Naive thymus-derived CD4-positive, alpha-beta T cell (primary cell): ENCODE measurements around the gene GATM. TPM values are rescaled to one million over a fixed set of nuclear protein-coding genes. Genes with fewer than 3 reads are reported as not detected.

Experiments used
- ATAC-seq: fragments of 150-1000 bp; cut with Tn5 transposase; 2 replicates; pipeline ENCODE4 v1.10.0; 2021; ENCODE audit warnings: mild to moderate bottlenecking, moderate library complexity
- CTCF ChIA-PET: fragments of 350-600 bp; sonication (Branson Sonifier 250); formaldehyde crosslinking; loops from one replicate; lab custom pipeline; 2021; ENCODE audit warnings: antibody characterized with exemption; lab: Charles Lee
- POLR2A ChIA-PET: fragments of 350-600 bp; sonication (Branson Sonifier 250); formaldehyde crosslinking; loops from one replicate; lab custom pipeline; 2021; ENCODE audit warnings: antibody characterized with exemption, inconsistent platforms; lab: Charles Lee
- DNase-seq, 9 donors: peaks; one replicate each; pipeline versions ENCODE4 v3.0.0 to v3.0.0-alpha.2; 2020 to 2022; ENCODE audit warnings: mixed read lengths in 1 of 9
- H3K27ac ChIP-seq: one replicate; pipeline ENCODE4 v1.7.0; 2013; ENCODE audit warnings: mild to moderate bottlenecking, low read depth, low read length, moderate library complexity
- H3K27me3 ChIP-seq, 2 donors: one replicate each; pipeline ENCODE4 v1.7.0; 2013; ENCODE audit warnings: low read length in 2 of 2, mild to moderate bottlenecking in 2 of 2, moderate library complexity in 2 of 2; ENCODE audit not compliant: control insufficient read depth in 2 of 2, insufficient read depth in 2 of 2
- H3K36me3 ChIP-seq, 3 experiments: 1 replicate in 2 of 3; 2 replicates in 1 of 3; pipeline ENCODE4 v1.7.0; 2013; ENCODE audit warnings: low read length in 3 of 3, mild to moderate bottlenecking in 3 of 3, moderate library complexity in 1 of 3; ENCODE audit not compliant: insufficient read depth in 3 of 3, control insufficient read depth in 2 of 3
- H3K4me1 ChIP-seq, 2 donors: one replicate each; pipeline ENCODE4 v1.7.0; 2013; ENCODE audit warnings: low read length in 2 of 2, mild to moderate bottlenecking in 2 of 2, moderate library complexity in 1 of 2; ENCODE audit not compliant: control insufficient read depth in 2 of 2, insufficient read depth in 2 of 2
- H3K4me3 ChIP-seq: 2 replicates; pipeline ENCODE4 v1.7.0; 2013; ENCODE audit warnings: mild to moderate bottlenecking, low read length
- H3K9me3 ChIP-seq, 3 experiments: 1 replicate in 2 of 3; 2 replicates in 1 of 3; pipeline ENCODE4 v1.7.0; 2013; ENCODE audit warnings: low read length in 3 of 3; ENCODE audit not compliant: control insufficient read depth in 2 of 3
- H3K27ac Mint-ChIP-seq, 9 donors: one replicate each; pipeline ENCODE4 v1.8.0; 2020 to 2022; ENCODE audit warnings: mixed read lengths in 9 of 9, mild to moderate bottlenecking in 8 of 9, moderate library complexity in 5 of 9, inconsistent platforms in 2 of 9
- H3K27me3 Mint-ChIP-seq, 5 donors: one replicate each; pipeline ENCODE4 v1.8.0; 2021 to 2022; ENCODE audit warnings: mixed read lengths in 5 of 5, mild to moderate bottlenecking in 1 of 5
- H3K36me3 Mint-ChIP-seq, 5 donors: one replicate each; pipeline ENCODE4 v1.8.0; 2020 to 2022; ENCODE audit warnings: mixed read lengths in 5 of 5, mild to moderate bottlenecking in 3 of 5, inconsistent platforms in 1 of 5
- H3K4me1 Mint-ChIP-seq, 7 donors: one replicate each; pipeline ENCODE4 v1.8.0; 2020 to 2022; ENCODE audit warnings: mixed read lengths in 7 of 7, mild to moderate bottlenecking in 3 of 7, inconsistent platforms in 1 of 7
- H3K4me3 Mint-ChIP-seq, 10 donors: one replicate each; pipeline ENCODE4 v1.8.0; 2020 to 2022; ENCODE audit warnings: mild to moderate bottlenecking in 10 of 10, mixed read lengths in 10 of 10, moderate library complexity in 6 of 10, inconsistent platforms in 2 of 10
- H3K9me3 Mint-ChIP-seq, 11 donors: one replicate each; pipeline ENCODE4 v1.8.0; 2020 to 2022; ENCODE audit warnings: mixed read lengths in 11 of 11, mild to moderate bottlenecking in 4 of 11, inconsistent platforms in 1 of 11, moderate library complexity in 1 of 11
- intact Hi-C, 2 donors: fragments of 100-400 bp; cut with micrococcal nuclease; formaldehyde crosslinking; loops; one replicate each; pipeline ENCODE4 v1.15.1; 2023
- polyA plus RNA-seq, 2 donors: library from polyadenylated mRNA; unstranded; fragments of 300-500 nt; fragmentation: Illumina TruSeq; gene quantifications; one replicate each; pipeline ENCODE4 v1.2.3, GENCODE V29; 2021
- total RNA-seq, 6 experiments: library from RNA in 5 of 6; stranded (reverse) in 5 of 6; gene quantifications; 1 replicate in 5 of 6; 2 replicates in 1 of 6; pipeline ENCODE4 v1.2.3 and lab custom pipeline; 2021 to 2026

GATM gene
- total and polyA plus RNA-seq, 7 experiments from 2014 or later: 0.14 to 2.4 (median 1.1) TPM; not detected in 1

- Histone ChIP-seq H3K4me1 (peaks cover 6 to 15% of the 10 kb centered on the region in 2 donors), H3K27me3 (no peaks in the 10 kb centered on the region), H3K4me3 (no peak overlapping the region), H3K9me3 (no peaks in the 10 kb centered on the region), H3K27ac (no peak overlapping the region), H3K36me3 (peaks cover 14 to 51% (median 34%) of the 10 kb centered on the region in 3 experiments)
- Mint-ChIP-seq H3K9me3 (no peaks in the 10 kb centered on the region), H3K4me1 (peaks cover 20 to 32% (median 24%) of the 10 kb centered on the region in 7 donors), H3K27me3 (no peaks in the 10 kb centered on the region), H3K4me3 (peak overlapping the region in 4 of 10 donors; percentile 33 to 54 (median 42)), H3K27ac (peak overlapping the region in 8 of 9 donors; percentile 3 to 62 (median 32)), H3K36me3 (peaks cover 16 to 52% (median 39%) of the 10 kb centered on the region in 5 donors)
- POLR2A ChIA-PET: interaction anchor here (1.5 kb wide), 1 partner anchor 11 kb away, joined by 3 read pairs; no protein-coding TSS in a partner anchor
- CTCF ChIA-PET: interaction anchor here (0.5 to 3.8 kb wide), 2 partner anchors 16 to 206 kb away, joined by 3 to 18 read pairs; no protein-coding TSS in a partner anchor
- ATAC-seq (no peak), DNase-seq (peak in 1 of 9 donors; percentile 7)
- intact Hi-C loops: loop anchor here in 1 of 2 donors (1.0 kb wide), 1 partner anchor 12 kb away; a partner anchor contains a TSS
Observed at GRCh38 chr15:45414215-45414885, 36.0 kb upstream of the GATM start.

GRCh38 chr15:45409596-45409995 is 31.3 kb upstream of the GATM start:
- CTCF ChIA-PET: interaction anchor here (0.7 to 1.0 kb wide), 3 partner anchors 9 to 20 kb away, joined by 3 to 4 read pairs (median 3); no protein-coding TSS in a partner anchor
- H3K4me3 ChIP-seq: no peak overlapping the region
- intact Hi-C loops: no loop called here
- ATAC-seq: no peak
- H3K36me3 ChIP-seq: peaks cover 0 to 37% (median 21%) of the 10 kb centered on the region in 3 experiments
- peaks cover 4 to 18% of the 10 kb centered on the region in 2 donors for H3K4me1 ChIP-seq
- POLR2A ChIA-PET: interaction anchor here (1.2 kb wide), 1 partner anchor 209 kb away, joined by 3 read pairs; no protein-coding TSS in a partner anchor
- Mint-ChIP-seq H3K9me3 (no peaks in the 10 kb centered on the region), H3K27ac (peak overlapping the region in 1 of 9 donors; percentile 44), H3K4me1 (peaks cover 30 to 54% (median 47%) of the 10 kb centered on the region in 7 donors), H3K36me3 (peaks cover 6 to 48% (median 27%) of the 10 kb centered on the region in 5 donors), H3K27me3 (no peaks in the 10 kb centered on the region), H3K4me3 (no peak overlapping the region)
- no peaks in the 10 kb centered on the region for H3K9me3 ChIP-seq
- DNase-seq: no peak
- no peaks in the 10 kb centered on the region for H3K27me3 ChIP-seq
- no peak overlapping the region for H3K27ac ChIP-seq

GRCh38 chr15:45407786-45408185 is 29.4 kb upstream of the GATM start:
- H3K27me3 ChIP-seq: no peaks in the 10 kb centered on the region
- CTCF ChIA-PET: no interaction called here
- Mint-ChIP-seq H3K36me3 (peaks cover 6 to 35% (median 16%) of the 10 kb centered on the region in 5 donors), H3K27me3 (no peaks in the 10 kb centered on the region), H3K4me1 (peaks cover 13 to 45% (median 35%) of the 10 kb centered on the region in 7 donors), H3K9me3 (no peaks in the 10 kb centered on the region), H3K4me3 (no peak overlapping the region), H3K27ac (peak overlapping the region in 1 of 9 donors; percentile 36)
- H3K9me3 ChIP-seq: no peaks in the 10 kb centered on the region
- intact Hi-C loops: no loop called here
- no peak for DNase-seq
- H3K4me1 ChIP-seq: peaks cover 8 to 16% of the 10 kb centered on the region in 2 donors
- no peak overlapping the region for H3K27ac ChIP-seq
- H3K36me3 ChIP-seq: peaks cover 0 to 35% (median 21%) of the 10 kb centered on the region in 3 experiments
- ATAC-seq: no peak
- POLR2A ChIA-PET: no interaction called here
- H3K4me3 ChIP-seq: no peak overlapping the region

- Mint-ChIP-seq H3K9me3 (no peaks in the 10 kb centered on the region), H3K36me3 (peaks cover 0 to 16% (median 5%) of the 10 kb centered on the region in 5 donors), H3K27me3 (peaks cover 0 to 8% (median 0%) of the 10 kb centered on the region in 5 donors), H3K4me1 (peaks cover 18 to 44% (median 38%) of the 10 kb centered on the region in 7 donors), H3K4me3 (peak overlapping the region; percentile 88 to 99 (median 96)), H3K27ac (peak overlapping the region; percentile 59 to 94 (median 66))
- POLR2A ChIA-PET: interaction anchor here (0.8 to 3.0 kb wide), 13 partner anchors 11 to 1579 kb away, joined by 3 to 53 read pairs (median 7); partner anchors contain the start of genes BLOC1S6 and MFAP1
- Histone ChIP-seq H3K9me3 (no peaks in the 10 kb centered on the region), H3K27ac (peak overlapping the region; percentile 83), H3K4me1 (peaks cover 8 to 22% of the 10 kb centered on the region in 2 donors), H3K4me3 (peak overlapping the region; percentile 86), H3K27me3 (no peaks in the 10 kb centered on the region), H3K36me3 (peaks cover 0 to 19% (median 19%) of the 10 kb centered on the region in 3 experiments)
- intact Hi-C loops: loop anchor here (1.0 to 5.0 kb wide), 17 partner anchors 11 to 1578 kb away; partner anchors contain the start of genes BLOC1S6 (in 2 of the 2), GATM (in 2 of the 2), MFAP1 (in 1 of the 2) and SLC30A4 (in 1 of the 2)
- CTCF ChIA-PET: interaction anchor here (0.8 to 1.8 kb wide), 6 partner anchors 183 to 240 kb away, joined by 3 to 8 read pairs (median 3); partner anchors contain the start of gene BLOC1S6
- ATAC-seq (peak; percentile 3), DNase-seq (peak in 7 of 9 donors; percentile 8 to 59 (median 22))
Observed at GRCh38 chr15:45402955-45403877, 24.9 kb upstream of the GATM start.

- Histone ChIP-seq H3K27me3 (no peaks in the 10 kb centered on the region), H3K27ac (peak overlapping the region; percentile 83), H3K9me3 (no peaks in the 10 kb centered on the region), H3K4me1 (peaks cover 8 to 22% of the 10 kb centered on the region in 2 donors), H3K36me3 (peaks cover 0 to 17% (median 15%) of the 10 kb centered on the region in 3 experiments), H3K4me3 (peak overlapping the region; percentile 86)
- Mint-ChIP-seq H3K27ac (peak overlapping the region; percentile 91 to 98 (median 95)), H3K4me1 (peaks cover 18 to 40% (median 38%) of the 10 kb centered on the region in 7 donors), H3K27me3 (peaks cover 0 to 14% (median 0%) of the 10 kb centered on the region in 5 donors), H3K4me3 (peak overlapping the region; percentile 88 to 99 (median 96)), H3K36me3 (peaks cover 0 to 15% (median 5%) of the 10 kb centered on the region in 5 donors), H3K9me3 (no peaks in the 10 kb centered on the region)
- peak; percentile 84 to 98 (median 96) for DNase-seq
- CTCF ChIA-PET: interaction anchor here (0.9 to 1.8 kb wide), 9 partner anchors 124 to 239 kb away, joined by 3 to 8 read pairs (median 3); partner anchors contain the start of gene BLOC1S6
- POLR2A ChIA-PET: interaction anchor here (0.7 to 3.0 kb wide), 17 partner anchors 10 to 1578 kb away, joined by 3 to 53 read pairs (median 5); partner anchors contain the start of genes BLOC1S6 and MFAP1
- peak; percentile 96 for ATAC-seq
- intact Hi-C loops: loop anchor here (1.0 to 5.0 kb wide), 17 partner anchors 12 to 1578 kb away; partner anchors contain the start of genes BLOC1S6 (in 2 of the 2), GATM (in 2 of the 2), MFAP1 (in 1 of the 2) and SLC30A4 (in 1 of the 2)
Observed at GRCh38 chr15:45402162-45402954, 24.0 kb upstream of the GATM start.
